22Rv1 (cell line): ENCODE data around the gene DCTN3.

Experiments used
- ZFX ChIP-seq: fragments of 450-650 bp; IDR thresholded peaks from 2 replicates; pipeline ENCODE4 v1.6.1; 2017; ENCODE audit warnings: antibody characterized with exemption, borderline replicate concordance
- TF ChIP-seq, protein P1 (sequence below): fragments of 450-650 bp; IDR thresholded peaks from 2 replicates; pipeline ENCODE4 v1.5.1; 2017; ENCODE audit warnings: mild to moderate bottlenecking

DNA sequence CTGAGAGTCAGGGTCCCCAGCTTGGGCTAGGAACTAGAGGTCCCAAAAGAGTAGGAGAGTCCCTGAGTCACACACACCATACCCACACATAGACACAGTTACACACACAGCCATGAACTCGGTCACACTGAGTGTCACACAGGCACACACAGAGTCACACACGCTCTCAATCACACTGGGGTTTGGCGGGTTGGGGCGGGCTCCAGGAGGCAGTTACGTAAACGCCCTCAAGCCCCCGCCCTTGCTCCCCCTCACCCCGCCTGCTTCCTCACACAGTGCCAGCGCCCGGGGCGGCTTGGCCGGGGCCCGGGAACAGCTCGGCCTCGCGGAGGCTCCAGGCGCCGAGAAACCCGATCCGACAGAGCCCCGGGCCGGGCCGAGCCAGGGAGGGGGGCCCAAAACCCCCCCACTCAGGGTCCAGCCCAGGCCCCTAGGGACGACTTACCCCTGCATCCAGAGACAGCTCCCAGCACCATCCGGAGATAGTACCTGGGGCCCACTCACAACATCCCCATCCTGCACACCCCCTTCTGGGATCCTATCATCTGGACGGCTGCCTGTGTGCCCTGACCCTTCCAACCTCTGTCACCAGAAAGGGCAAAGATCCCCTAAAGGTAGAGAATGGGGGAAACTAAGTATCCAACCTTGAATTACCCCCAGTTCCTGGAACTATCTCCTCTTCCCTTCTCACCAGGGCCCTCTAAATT, 27.2 kb downstream of the DCTN3 start:
- TF ChIP-seq, protein P1, sequence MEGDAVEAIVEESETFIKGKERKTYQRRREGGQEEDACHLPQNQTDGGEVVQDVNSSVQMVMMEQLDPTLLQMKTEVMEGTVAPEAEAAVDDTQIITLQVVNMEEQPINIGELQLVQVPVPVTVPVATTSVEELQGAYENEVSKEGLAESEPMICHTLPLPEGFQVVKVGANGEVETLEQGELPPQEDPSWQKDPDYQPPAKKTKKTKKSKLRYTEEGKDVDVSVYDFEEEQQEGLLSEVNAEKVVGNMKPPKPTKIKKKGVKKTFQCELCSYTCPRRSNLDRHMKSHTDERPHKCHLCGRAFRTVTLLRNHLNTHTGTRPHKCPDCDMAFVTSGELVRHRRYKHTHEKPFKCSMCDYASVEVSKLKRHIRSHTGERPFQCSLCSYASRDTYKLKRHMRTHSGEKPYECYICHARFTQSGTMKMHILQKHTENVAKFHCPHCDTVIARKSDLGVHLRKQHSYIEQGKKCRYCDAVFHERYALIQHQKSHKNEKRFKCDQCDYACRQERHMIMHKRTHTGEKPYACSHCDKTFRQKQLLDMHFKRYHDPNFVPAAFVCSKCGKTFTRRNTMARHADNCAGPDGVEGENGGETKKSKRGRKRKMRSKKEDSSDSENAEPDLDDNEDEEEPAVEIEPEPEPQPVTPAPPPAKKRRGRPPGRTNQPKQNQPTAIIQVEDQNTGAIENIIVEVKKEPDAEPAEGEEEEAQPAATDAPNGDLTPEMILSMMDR: no peak
- TF ChIP-seq ZFX: no peak
